ENCODE results near the gene EME2.

EME2 gene

GRCh38 chr16:1778200-1779179 is 5.9 kb downstream of the EME2 start:
- DNase-seq: no peak

DNA sequence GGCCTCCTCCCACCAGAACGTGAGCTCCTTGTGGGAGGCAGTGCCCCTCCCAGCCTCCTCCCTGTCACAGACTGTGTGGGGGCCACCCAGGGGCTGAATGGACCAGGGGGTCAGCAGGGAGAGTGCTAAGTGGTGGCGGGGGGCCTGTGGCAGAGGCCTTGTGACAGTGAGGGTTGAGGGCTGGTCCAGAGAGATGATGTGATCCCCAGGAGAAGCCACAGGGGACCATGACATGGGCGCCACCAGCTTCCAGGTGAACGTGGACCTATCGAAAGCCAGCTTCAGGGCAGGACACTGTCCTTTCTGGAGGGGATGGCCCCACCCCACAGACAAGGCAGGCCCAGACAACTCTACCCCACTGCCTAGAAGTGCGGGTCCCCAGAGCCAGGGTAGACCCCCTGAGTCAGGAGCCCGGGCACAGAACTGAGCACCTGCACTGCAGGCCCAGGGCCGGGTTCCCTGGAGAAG is 6.7 kb downstream of the EME2 start:
- no peak for DNase-seq

- no peak for DNase-seq
These were observed 7.4 kb downstream of the EME2 start for GRCh38 chr16:1779741-1780676.

GRCh38 chr16:1780677-1781072 is 8.1 kb downstream of the EME2 start:
- DNase-seq: no peak

DNA sequence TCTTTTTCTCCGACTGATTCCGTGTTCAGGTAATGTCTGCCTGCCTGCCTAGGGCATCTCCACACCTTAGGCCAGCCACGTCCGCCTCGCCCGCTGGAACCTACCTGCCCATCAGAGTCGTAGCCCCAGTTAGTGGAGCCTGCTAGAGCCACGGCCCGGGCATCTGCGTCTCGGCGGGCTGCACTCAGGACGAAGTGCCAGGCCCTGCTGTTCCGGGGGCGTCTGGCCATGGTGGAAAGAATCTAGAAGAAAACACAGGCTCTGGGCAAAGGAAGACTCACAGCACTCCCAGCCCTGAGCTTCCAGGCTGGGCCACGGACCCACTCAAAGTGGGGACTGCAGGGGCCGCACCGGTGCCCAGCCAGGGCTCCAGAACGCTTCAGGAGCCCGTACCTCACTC is 8.6 kb downstream of the EME2 start:
- DNase-seq: no peak

DNA sequence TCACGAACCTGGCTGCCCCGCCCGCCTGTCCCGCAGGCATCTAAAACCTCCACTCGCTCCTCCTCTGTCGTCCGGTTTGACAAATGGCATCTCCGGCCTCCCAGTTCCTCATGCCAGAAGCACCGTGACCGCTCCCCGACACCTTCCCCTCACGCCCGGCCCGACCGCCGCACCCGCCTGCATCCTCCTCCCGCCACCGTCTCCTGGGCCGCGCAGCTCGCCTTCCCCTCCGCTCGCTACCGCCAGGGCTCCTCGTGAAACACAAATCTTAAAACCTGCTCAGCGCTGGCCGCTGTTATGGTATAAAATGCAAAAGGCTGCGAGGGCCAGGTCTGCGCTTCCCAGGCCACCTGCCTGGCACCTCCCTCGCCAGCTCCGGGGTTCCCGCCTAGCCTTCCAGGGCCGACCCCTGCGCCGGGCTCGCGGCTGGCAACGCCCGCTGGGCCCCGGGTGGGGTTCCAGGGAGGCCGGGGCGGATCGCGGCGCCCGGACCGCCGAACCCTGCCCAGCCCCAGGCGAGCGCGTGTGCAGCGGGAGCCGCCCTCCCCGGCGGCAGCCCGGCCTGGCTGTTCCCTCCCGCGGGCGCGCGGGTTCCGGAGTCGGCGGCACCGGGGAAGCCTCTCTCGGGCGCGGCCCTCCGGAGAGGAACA is 9.3 kb downstream of the EME2 start:
- DNase-seq: no peak

DNA sequence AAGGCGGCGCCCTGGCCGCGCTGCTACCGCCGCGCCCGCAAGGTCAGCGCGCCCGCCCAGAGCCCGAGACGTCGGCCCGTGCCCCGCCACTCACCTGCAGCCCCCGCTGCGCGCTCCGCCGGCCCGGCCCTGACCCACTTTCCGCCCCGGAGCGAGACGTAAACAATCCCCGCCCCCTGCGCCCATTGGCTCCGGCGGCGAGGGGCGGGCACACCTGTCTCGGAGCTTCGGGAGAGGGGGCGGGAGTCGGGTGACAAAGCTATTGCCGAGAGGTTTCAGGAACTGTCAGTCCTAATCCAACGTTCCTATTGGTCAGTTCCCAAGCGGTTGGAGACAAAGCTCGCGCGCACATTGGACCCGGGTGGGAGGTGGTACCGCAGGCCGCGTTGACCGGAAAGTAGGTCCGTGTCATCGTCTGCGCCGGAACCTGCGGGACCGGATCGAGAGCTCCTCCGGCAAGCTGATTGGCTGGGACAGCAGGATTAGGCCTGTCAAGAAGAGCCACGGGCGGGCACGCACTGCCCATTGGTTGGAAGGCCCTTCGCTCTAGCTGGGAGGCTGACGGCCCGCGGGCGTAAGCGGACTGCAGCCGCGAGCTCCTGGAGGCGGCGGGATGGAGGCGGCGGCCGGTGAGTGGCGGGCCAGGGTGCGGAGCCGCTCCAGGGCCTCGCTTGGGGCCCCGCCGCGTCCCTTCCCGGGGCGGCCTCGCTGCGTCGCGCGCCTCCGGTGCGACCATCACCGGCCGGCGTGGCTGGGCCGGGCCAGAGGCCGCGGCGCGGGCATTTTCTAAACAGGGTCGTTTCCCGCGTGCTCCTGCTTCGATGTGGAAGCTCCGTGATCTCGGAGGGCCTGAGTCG is 10.0 kb downstream of the EME2 start, which contains the start of the genes NUBP2 and SPSB3:
TSS of gene NUBP2 (plus strand) at position 553 of the 857 bp plus-strand sequence. CDS start at position 614, 61 bp downstream.
TSS of gene SPSB3 (minus strand) at position 164 of the 857 bp plus-strand sequence. CDS start 1,088 bp downstream, outside the sequence.
- peak; percentile 100 for DNase-seq

- no peak for DNase-seq
These were observed 12.6 kb downstream of the EME2 start for GRCh38 chr16:1784977-1785845.

GRCh38 chr16:1785846-1786170 is 13.2 kb downstream of the EME2 start:
- no peak for DNase-seq

DNA sequence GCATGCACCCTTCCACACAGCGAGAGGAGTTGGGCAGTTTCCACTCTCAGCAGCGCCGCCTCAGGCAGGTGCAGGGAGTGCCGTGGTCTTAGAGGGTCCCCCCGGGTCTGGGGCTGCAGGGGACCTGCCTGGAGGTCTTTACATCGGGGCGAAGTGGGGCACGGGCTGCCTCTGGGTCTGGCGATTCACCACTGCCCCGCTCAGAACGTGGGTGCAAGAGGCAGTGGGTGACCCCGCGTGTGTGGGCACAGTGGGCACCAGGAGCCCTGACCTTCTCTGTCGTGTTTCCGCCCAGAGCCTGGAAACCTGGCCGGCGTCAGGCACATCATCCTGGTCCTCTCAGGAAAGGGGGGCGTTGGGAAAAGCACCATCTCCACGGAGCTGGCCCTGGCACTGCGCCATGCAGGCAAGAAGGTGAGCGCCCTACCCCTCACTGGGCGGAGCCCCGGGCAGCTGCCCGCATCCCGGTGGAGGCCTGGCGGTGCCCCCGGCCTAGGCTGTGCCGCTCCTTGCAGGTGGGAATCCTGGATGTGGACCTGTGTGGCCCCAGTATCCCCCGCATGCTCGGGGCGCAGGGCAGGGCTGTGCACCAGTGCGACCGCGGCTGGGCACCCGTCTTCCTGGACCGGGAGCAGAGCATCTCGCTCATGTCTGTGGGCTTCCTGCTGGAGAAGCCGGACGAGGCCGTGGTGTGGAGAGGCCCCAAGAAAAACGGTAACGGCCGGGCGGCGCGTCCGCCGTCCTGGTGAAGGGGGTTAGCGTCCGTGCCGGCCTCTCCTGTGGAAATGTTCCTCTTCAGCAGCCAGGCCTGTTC is 13.8 kb downstream of the EME2 start:
- DNase-seq: peak; percentile 49

DNA sequence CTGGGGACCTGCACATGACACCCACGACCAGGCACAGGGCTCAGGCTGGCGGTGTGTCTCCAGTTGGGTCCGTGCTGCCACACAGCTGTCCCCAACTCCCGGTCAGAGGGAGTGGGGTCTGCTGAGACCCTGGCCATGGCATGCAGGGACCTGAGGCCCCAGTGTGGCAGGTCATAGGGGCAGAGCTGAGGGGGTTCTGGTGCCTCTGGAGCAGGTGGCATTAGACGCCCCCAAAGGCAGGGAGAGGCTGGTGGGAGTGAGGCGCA is 14.4 kb downstream of the EME2 start:
- DNase-seq: no peak

GRCh38 chr16:1787322-1788094 is 14.9 kb downstream of the EME2 start:
- DNase-seq: no peak

- peak; percentile 47 for DNase-seq
These were observed 15.6 kb downstream of the EME2 start for GRCh38 chr16:1788095-1788707.

GRCh38 chr16:1788708-1789100 is 16.1 kb downstream of the EME2 start:
- peak; percentile 49 for DNase-seq

DNA sequence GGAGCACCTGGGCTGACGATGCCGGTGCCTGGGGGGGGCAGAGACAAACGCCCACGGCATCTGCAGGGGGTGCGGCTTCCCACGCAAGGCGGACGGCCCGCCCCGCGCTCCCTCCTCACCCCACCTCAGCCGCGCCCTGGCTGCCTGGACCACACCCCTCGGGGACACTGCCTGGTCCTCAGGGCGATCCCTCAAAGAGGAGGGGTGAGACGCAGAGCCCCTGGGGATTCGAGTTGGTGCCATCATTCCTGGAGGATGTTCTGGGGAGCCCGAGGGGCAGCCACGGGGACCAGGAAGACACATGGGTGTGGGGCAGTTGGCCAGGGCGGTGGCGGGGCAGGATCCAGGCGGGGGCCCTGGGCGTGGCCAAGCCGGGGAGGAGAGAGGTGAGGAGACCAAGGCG is 17.0 kb downstream of the EME2 start:
- DNase-seq: peak; percentile 37

DNA sequence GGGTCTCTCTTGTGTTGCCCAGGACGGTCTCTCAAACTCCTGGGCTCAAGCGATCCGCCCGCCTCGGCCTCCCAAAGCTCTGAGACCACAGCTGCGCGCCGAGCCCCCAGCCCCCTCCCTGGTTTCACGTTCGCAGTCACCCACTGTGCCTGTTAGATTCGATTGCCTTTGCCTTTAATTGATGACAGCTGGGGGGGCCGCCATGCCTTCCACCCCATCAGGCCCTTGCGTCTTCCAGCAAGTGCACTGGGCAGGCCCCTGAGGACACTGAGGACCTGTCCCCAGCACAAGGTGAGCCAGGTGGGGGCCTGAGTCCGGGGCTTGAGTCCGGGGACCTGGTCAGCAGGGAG is 17.6 kb downstream of the EME2 start:
- DNase-seq: no peak

- DNase-seq: peak; percentile 42
These were observed 18.1 kb downstream of the EME2 start for GRCh38 chr16:1790611-1791255.

GRCh38 chr16:1791256-1791942 is 18.8 kb downstream of the EME2 start:
- peak; percentile 50 for DNase-seq
